B cell (primary cell): Measurements from ENCODE around the gene ZNF723. TPM values are rescaled to one million over a fixed set of nuclear protein-coding genes. Genes with fewer than 3 reads are reported as not detected.
"Not testable (repeated sequence)": the region's sequence is repeated elsewhere in the genome, so short reads cannot be mapped to it uniquely, and the experiment has no call there.

Source experiments
- ATAC-seq: fragments of 200-7000 bp; cut with Tn5 transposase; one replicate; pipeline ENCODE4 v1.10.0; 2021; ENCODE audit warnings: low read depth, mild to moderate bottlenecking, moderate number of reproducible peaks, moderate library complexity
- CTCF ChIA-PET: fragments of 350-600 bp; sonication (Branson Sonifier 250); formaldehyde crosslinking; loops from one replicate; lab custom pipeline; 2021; ENCODE audit warnings: antibody characterized with exemption, inconsistent platforms; lab: Charles Lee
- POLR2A ChIA-PET: fragments of 350-600 bp; sonication (Branson Sonifier 250); formaldehyde crosslinking; loops from one replicate; lab custom pipeline; 2021; ENCODE audit warnings: antibody characterized with exemption; lab: Charles Lee
- DNase-seq: peaks from one replicate; pipeline ENCODE4 v3.0.0; 2013
- H2AFZ ChIP-seq: 2 replicates; pipeline ENCODE4 v1.6.1; 2012; ENCODE audit warnings: mild to moderate bottlenecking, low read depth, low read length; ENCODE audit not compliant: insufficient read depth, poor library complexity, severe bottlenecking
- H3K27ac ChIP-seq, 2 donors: 1 replicate in 1 of 2; 2 replicates in 1 of 2; pipeline ENCODE4 v1.5.1; 2012 to 2013; ENCODE audit warnings: low read length in 2 of 2, mild to moderate bottlenecking in 2 of 2, moderate library complexity in 1 of 2
- H3K27me3 ChIP-seq, 4 experiments: fragments of 200-600 bp in 1 of 4; sonication (generic) in 1 of 4; replicated peaks in 1 of 4; 1 replicate in 2 of 4; 2 replicates in 2 of 4; pipeline versions ENCODE4 v1.6.1 to v1.7.0; 2013 to 2016; ENCODE audit warnings: low read length in 3 of 4, mild to moderate bottlenecking in 2 of 4, mixed read lengths in 1 of 4, moderate library complexity in 1 of 4; ENCODE audit not compliant: insufficient read depth in 4 of 4, control insufficient read depth in 3 of 4; ENCODE audit errors: control extremely low read depth in 1 of 4
- H3K36me3 ChIP-seq, 2 experiments: replicated peaks in 1 of 2; 1 replicate in 1 of 2; 2 replicates in 1 of 2; pipeline versions ENCODE4 v1.6.1 to v1.7.1; 2013; ENCODE audit warnings: low read length in 1 of 2; ENCODE audit not compliant: insufficient read depth in 2 of 2, control insufficient read depth in 1 of 2; ENCODE audit errors: control extremely low read depth in 1 of 2, extremely low read depth in 1 of 2
- H3K4me1 ChIP-seq, 2 donors: fragments of 200-600 bp in 1 of 2; sonication (generic) in 1 of 2; 1 replicate in 1 of 2; 2 replicates in 1 of 2; pipeline versions ENCODE4 v1.5.1 to v1.6.1; 2013 to 2017; ENCODE audit warnings: low read length in 2 of 2; ENCODE audit not compliant: control insufficient read depth in 2 of 2, insufficient read depth in 2 of 2
- H3K4me2 ChIP-seq: replicated peaks from 2 replicates; pipeline ENCODE3; 2012; ENCODE audit warnings: mild to moderate bottlenecking, low read depth, low read length; ENCODE audit not compliant: poor library complexity, severe bottlenecking
- H3K4me3 ChIP-seq, 5 experiments: fragments of 200-600 bp in 1 of 5; sonication (generic) in 1 of 5; 1 replicate in 3 of 5; 2 replicates in 2 of 5; pipeline versions ENCODE4 v1.5.1 to v1.7.0; 2011 to 2016; ENCODE audit warnings: low read length in 4 of 5, mild to moderate bottlenecking in 4 of 5, low read depth in 2 of 5, control low read depth in 1 of 5, moderate library complexity in 1 of 5; ENCODE audit not compliant: insufficient read depth in 1 of 5; ENCODE audit errors: control extremely low read depth in 1 of 5, extremely low read depth in 1 of 5
- H3K79me2 ChIP-seq: fragments of 200-600 bp; sonication (generic); one replicate; pipeline ENCODE4 v1.6.0; 2016; ENCODE audit warnings: low read length; ENCODE audit not compliant: control insufficient read depth, insufficient read depth
- H3K9ac ChIP-seq: fragments of 200-600 bp; sonication (generic); 2 replicates; pipeline ENCODE4 v1.6.1; 2017; ENCODE audit warnings: mild to moderate bottlenecking, low read length, moderate library complexity
- H3K9me3 ChIP-seq, 3 donors: one replicate each; pipeline versions ENCODE4 v1.6.1 to v1.7.1; 2013; ENCODE audit warnings: low read length in 2 of 3; ENCODE audit not compliant: control insufficient read depth in 2 of 3, insufficient read depth in 1 of 3; ENCODE audit errors: control extremely low read depth in 1 of 3
- H4K20me1 ChIP-seq: 2 replicates; pipeline ENCODE4 v1.6.0; 2012; ENCODE audit warnings: mild to moderate bottlenecking, low read length; ENCODE audit not compliant: insufficient read depth, control insufficient read depth, poor library complexity, severe bottlenecking
- H3K27ac Mint-ChIP-seq: one replicate; pipeline ENCODE4 v1.8.0; 2021; ENCODE audit warnings: mixed read lengths
- H3K27me3 Mint-ChIP-seq: one replicate; pipeline ENCODE4 v1.8.0; 2021; ENCODE audit warnings: mixed read lengths
- H3K4me1 Mint-ChIP-seq: one replicate; pipeline ENCODE4 v1.8.0; 2021; ENCODE audit warnings: mixed read lengths
- H3K4me3 Mint-ChIP-seq: one replicate; pipeline ENCODE4 v1.8.0; 2021; ENCODE audit warnings: mixed read lengths
- H3K9me3 Mint-ChIP-seq: one replicate; pipeline ENCODE4 v1.8.0; 2022; ENCODE audit warnings: mixed read lengths; ENCODE audit not compliant: insufficient read depth
- CTCF ChIP-seq: fragments of 200-600 bp; IDR thresholded peaks from one replicate; pipeline ENCODE4 v1.8.0; 2022; ENCODE audit warnings: antibody characterized with exemption, mild to moderate bottlenecking
- EZH2 ChIP-seq: IDR thresholded peaks from 2 replicates; pipeline ENCODE4 v1.6.1; 2012; ENCODE audit warnings: borderline replicate concordance, low read depth, mild to moderate bottlenecking, moderate library complexity, low read length; ENCODE audit not compliant: insufficient read depth, poor library complexity, severe bottlenecking
- WGBS: methylation state at CpG from one replicate; pipeline ENCODE4 v1.1.5; 2013; ENCODE audit warnings: missing lambda C conversion rate; ENCODE audit not compliant: insufficient coverage; 5-methylcytosine and 5-hydroxymethylcytosine counted together
- intact Hi-C: fragments of 100-400 bp; cut with micrococcal nuclease; formaldehyde crosslinking; loops from one replicate; pipeline ENCODE4 v1.10.0; 2022
- polyA plus RNA-seq: library from polyadenylated mRNA; depleted of rRNA; stranded (reverse); fragments of >200 nt; gene quantifications from 2 replicates; pipeline ENCODE4 v1.2.3, GENCODE V29; 2012
- total RNA-seq, 2 donors: library from RNA; stranded (reverse); fragments of 120-200 nt in 1 of 2; gene quantifications; 1 replicate in 1 of 2; 2 replicates in 1 of 2; pipeline versions ENCODE4 v1.2.3 to v1.2.4, GENCODE V29; 2013 to 2022

Gene ZNF723
- total and polyA plus RNA-seq, 2 donors (not counting 1 experiment from before 2014, with no cell fraction given): not detected

DNA sequence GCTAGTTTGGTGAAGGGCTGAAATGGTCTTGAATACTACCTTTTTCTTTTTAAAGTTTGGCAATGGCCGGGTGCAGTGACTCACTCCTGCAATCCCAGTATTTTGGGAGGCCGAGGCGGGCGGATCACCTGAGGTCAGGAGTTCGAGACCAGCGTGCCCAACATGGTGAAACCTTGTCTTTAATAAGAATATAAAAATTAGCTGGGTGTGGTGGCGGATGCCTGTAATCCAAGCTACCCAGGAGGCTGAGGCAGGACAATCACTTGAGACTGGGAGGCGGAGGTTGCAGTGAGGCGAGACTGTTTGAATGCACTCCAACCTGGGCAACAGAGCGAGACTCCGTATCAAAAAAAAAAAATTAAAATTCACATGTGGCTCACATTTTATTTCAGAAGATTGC is 880 bp upstream of the ZNF723 start:
- intact Hi-C loops: no loop called here
- Mint-ChIP-seq H3K27me3 (no peaks in the 10 kb centered on the region), H3K9me3 (peaks cover 3% of the 10 kb centered on the region), H3K27ac (no peak overlapping the region), H3K4me3 (no peak overlapping the region), H3K4me1 (no peaks in the 10 kb centered on the region)
- 98% methylated on average over 9 of the region's 11 CpGs for WGBS
- Histone ChIP-seq H3K36me3 (no peaks in the 10 kb centered on the region), H3K4me2 (no peak overlapping the region), H3K9ac (no peak overlapping the region), H4K20me1 (no peaks in the 10 kb centered on the region), H3K4me3 (no peak overlapping the region), H3K9me3 (peaks cover 0 to 49% (median 1%) of the 10 kb centered on the region in 3 donors), H3K27me3 (no peaks in the 10 kb centered on the region), H3K4me1 (no peaks in the 10 kb centered on the region), H2AFZ (no peak overlapping the region), H3K27ac (no peak overlapping the region), H3K79me2 (no peaks in the 10 kb centered on the region)
- ATAC-seq (no peak), DNase-seq (no peak)
- ChIA-PET CTCF (no interaction called here), POLR2A (no interaction called here)
- TF ChIP-seq CTCF (no peak), EZH2 (no peak)

DNA sequence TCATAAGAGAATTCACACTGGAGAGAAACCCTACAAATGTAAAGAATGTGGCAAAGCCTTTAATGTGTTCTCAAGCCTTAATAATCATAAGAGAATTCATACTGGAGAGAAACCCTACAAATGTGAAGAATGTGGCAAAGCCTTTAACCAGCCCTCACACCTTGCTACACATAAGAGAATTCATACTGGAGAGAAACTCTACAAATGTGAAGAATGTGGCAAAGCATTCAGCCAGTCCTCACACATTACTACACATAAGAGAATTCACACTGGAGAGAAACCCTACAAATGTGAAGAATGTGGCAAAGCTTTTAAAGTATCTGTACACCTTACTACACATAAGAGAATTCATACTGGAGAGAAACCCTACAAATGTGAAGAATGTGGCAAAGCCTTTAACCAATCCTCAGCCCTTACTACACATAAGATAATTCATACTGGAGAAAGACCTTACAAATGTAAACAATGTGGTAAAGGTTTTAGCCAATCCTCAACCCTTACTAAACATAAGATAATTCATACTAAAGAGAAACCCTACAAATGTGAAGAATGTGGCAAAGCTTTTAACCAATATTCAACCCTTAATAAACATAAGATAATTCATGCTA is 25.7 kb downstream of the ZNF723 start:
- H3K4me1 Mint-ChIP-seq, H3K27ac ChIP-seq, H3K9ac ChIP-seq, H3K4me2 ChIP-seq, H3K27me3 ChIP-seq, H3K36me3 ChIP-seq, H3K4me3 Mint-ChIP-seq, H3K27me3 Mint-ChIP-seq, H3K27ac Mint-ChIP-seq, intact Hi-C loops, H3K79me2 ChIP-seq, H4K20me1 ChIP-seq, DNase-seq, CTCF ChIA-PET, H3K4me1 ChIP-seq, H2AFZ ChIP-seq, ATAC-seq, H3K4me3 ChIP-seq, POLR2A ChIA-PET: not testable (repeated sequence)
- H3K9me3 Mint-ChIP-seq: peaks cover 11% of the 10 kb centered on the region
- H3K9me3 ChIP-seq: peaks cover 15 to 47% (median 45%) of the 10 kb centered on the region in 3 donors
